ENCODE data around the gene RASSF1.

- TF ChIP-seq POLR2A (IDR thresholded peaks at IDR 0.05; ENCODE audit: low read length) (no peak), CTCF (IDR thresholded peaks at IDR 0.05) (no peak), NR3C1 (IDR thresholded peaks at IDR 0.05) (no peak), EHMT2 (IDR thresholded peaks at IDR 0.05; ENCODE audit: low read depth) (no peak), EP300 (IDR thresholded peaks at IDR 0.05) (no peak), HES2 (IDR thresholded peaks at IDR 0.05) (no peak), RAD21 (conservative IDR thresholded peaks at IDR 0.05 in 1 of 2, IDR thresholded peaks at IDR 0.05 in 1 of 2) (no peak), E2F6 (IDR thresholded peaks at IDR 0.05; ENCODE audit: borderline replicate concordance, low read depth) (no peak)
Observed at GRCh38 chr3:50318163-50318562, 22.5 kb downstream of the RASSF1 start.
